OCI-LY3 (cell line): ENCODE measurements around the gene RPRD1A.
"Not testable (repeated sequence)": the region's sequence is repeated elsewhere in the genome, so short reads cannot be mapped to it uniquely, and the experiment has no call there.

Source experiments
- H2AFZ ChIP-seq: fragments of 200-600, 300-600 bp; shearing (Covaris generic); 2 replicates; pipeline ENCODE4 v1.6.0; 2014; ENCODE audit warnings: antibody characterized with exemption, low read depth, low read length
- H3K27ac ChIP-seq: fragments of 200-600, 300-600 bp; sonication (generic); 2 replicates; pipeline ENCODE4 v1.5.1; 2014; ENCODE audit warnings: mild to moderate bottlenecking, low read length, moderate library complexity, mixed read lengths
- H3K27me3 ChIP-seq: fragments of 200-600, 300-600 bp; sonication (generic); 2 replicates; pipeline ENCODE4 v1.6.1; 2014; ENCODE audit warnings: low read depth, low read length, mixed read lengths
- H3K36me3 ChIP-seq: fragments of 200-600, 300-600 bp; sonication (generic); replicated peaks from 2 replicates; pipeline ENCODE3; 2014; ENCODE audit warnings: low read depth, low read length, mixed read lengths
- H3K4me1 ChIP-seq: fragments of 300-600, 200-600 bp; sonication (generic); 2 replicates; pipeline ENCODE4 v1.6.1; 2014; ENCODE audit warnings: low read length, mixed read lengths
- H3K4me2 ChIP-seq: fragments of 200-600, 300-600 bp; sonication (generic); 2 replicates; pipeline ENCODE4 v1.6.1; 2014; ENCODE audit warnings: low read length, mixed read lengths
- H3K4me3 ChIP-seq: fragments of 300-600, 200-600 bp; sonication (generic); 2 replicates; pipeline ENCODE4 v1.5.1; 2014; ENCODE audit warnings: antibody characterized with exemption, mild to moderate bottlenecking, low read length, moderate library complexity
- H3K79me2 ChIP-seq: fragments of 300-600, 200-600 bp; shearing (Covaris generic); 2 replicates; pipeline ENCODE4 v1.6.1; 2014; ENCODE audit warnings: mild to moderate bottlenecking, low read length, mixed read lengths
- H3K9ac ChIP-seq: fragments of 300-600, 200-600 bp; shearing (Covaris generic); 2 replicates; pipeline ENCODE4 v1.6.0; 2014; ENCODE audit warnings: mild to moderate bottlenecking, low read length, moderate library complexity
- H3K9me3 ChIP-seq: fragments of 200-600, 300-600 bp; shearing (Covaris generic); 2 replicates; pipeline ENCODE4 v1.6.1; 2014; ENCODE audit warnings: low read length, mixed read lengths; ENCODE audit not compliant: insufficient read depth
- H4K20me1 ChIP-seq: fragments of 200-600, 300-600 bp; sonication (generic); 2 replicates; pipeline ENCODE4 v1.6.1; 2016; ENCODE audit warnings: low read length, mixed read lengths; ENCODE audit not compliant: insufficient read depth
- CTCF ChIP-seq: fragments of 200-600, 300-600 bp; sonication (generic); IDR thresholded peaks from 2 replicates; pipeline ENCODE4 v1.5.1; 2014; ENCODE audit warnings: antibody characterized with exemption, low read length, low read depth
- EZH2phosphoT487 ChIP-seq: fragments of 200-600 bp; shearing (Covaris generic); IDR thresholded peaks from 2 replicates; pipeline ENCODE4 v1.6.1; 2018; ENCODE audit warnings: antibody characterized with exemption, mixed run types, low read depth

The RPRD1A gene

GRCh38 chr18:36095936-36096519 is 28.7 kb upstream of the RPRD1A start:
- Histone ChIP-seq H3K36me3 (no peaks in the 10 kb centered on the region), H3K79me2 (no peaks in the 10 kb centered on the region), H3K4me2 (no peak overlapping the region), H3K4me1 (no peaks in the 10 kb centered on the region), H3K4me3 (no peak overlapping the region), H3K27ac (no peak overlapping the region), H3K9me3 (no peaks in the 10 kb centered on the region), H3K9ac (no peak overlapping the region), H3K27me3 (no peaks in the 10 kb centered on the region), H4K20me1 (no peaks in the 10 kb centered on the region), H2AFZ (no peak overlapping the region)
- TF ChIP-seq CTCF (peak; percentile 75), EZH2phosphoT487 (no peak)

GRCh38 chr18:36094431-36094830 is 27.1 kb upstream of the RPRD1A start:
- no peaks in the 10 kb centered on the region for H3K4me1 ChIP-seq
- no peaks in the 10 kb centered on the region for H3K27me3 ChIP-seq
- no peak overlapping the region for H3K27ac ChIP-seq
- no peak overlapping the region for H2AFZ ChIP-seq
- no peaks in the 10 kb centered on the region for H4K20me1 ChIP-seq
- no peak overlapping the region for H3K4me2 ChIP-seq
- H3K4me3 ChIP-seq = no peak overlapping the region
- no peaks in the 10 kb centered on the region for H3K79me2 ChIP-seq
- TF ChIP-seq CTCF (no peak), EZH2phosphoT487 (no peak)
- no peaks in the 10 kb centered on the region for H3K9me3 ChIP-seq
- H3K9ac ChIP-seq = no peak overlapping the region
- H3K36me3 ChIP-seq = no peaks in the 10 kb centered on the region

GRCh38 chr18:36092116-36092515 is 24.8 kb upstream of the RPRD1A start:
- H3K9ac ChIP-seq, H3K4me3 ChIP-seq, H3K27ac ChIP-seq, H2AFZ ChIP-seq, H3K36me3 ChIP-seq, H3K79me2 ChIP-seq, H3K9me3 ChIP-seq, H3K4me1 ChIP-seq, H3K4me2 ChIP-seq, H3K27me3 ChIP-seq, H4K20me1 ChIP-seq: not testable (repeated sequence)

- Histone ChIP-seq H3K9ac (no peak overlapping the region), H3K27ac (no peak overlapping the region), H3K4me3 (no peak overlapping the region), H2AFZ (no peak overlapping the region), H4K20me1 (no peaks in the 10 kb centered on the region), H3K79me2 (no peaks in the 10 kb centered on the region), H3K36me3 (no peaks in the 10 kb centered on the region), H3K9me3 (no peaks in the 10 kb centered on the region), H3K4me2 (no peak overlapping the region), H3K4me1 (no peaks in the 10 kb centered on the region), H3K27me3 (no peaks in the 10 kb centered on the region)
- no peak for TF ChIP-seq EZH2phosphoT487
- TF ChIP-seq CTCF = no peak
These were observed 21.6 kb upstream of the RPRD1A start for GRCh38 chr18:36089001-36089400.

- no peaks in the 10 kb centered on the region for H3K36me3 ChIP-seq
- no peaks in the 10 kb centered on the region for H3K79me2 ChIP-seq
- no peaks in the 10 kb centered on the region for H3K9me3 ChIP-seq
- TF ChIP-seq CTCF (no peak), EZH2phosphoT487 (no peak)
- H3K27me3 ChIP-seq = no peaks in the 10 kb centered on the region
- no peak overlapping the region for H3K9ac ChIP-seq
- H3K4me1 ChIP-seq = peaks cover 5% of the 10 kb centered on the region
- H2AFZ ChIP-seq = no peak overlapping the region
- H3K27ac ChIP-seq = no peak overlapping the region
- H3K4me3 ChIP-seq = no peak overlapping the region
- no peak overlapping the region for H3K4me2 ChIP-seq
- H4K20me1 ChIP-seq = no peaks in the 10 kb centered on the region
These were observed 20.9 kb upstream of the RPRD1A start for GRCh38 chr18:36088256-36088655.
